Dedifferentiated amniotic fluid mesenchymal stem cell (primary cell): ENCODE data around the gene PLA2G12A.

Source experiments
- DNase-seq: peaks from one replicate; pipeline ENCODE4 v3.0.0-alpha.2; 2016; ENCODE audit errors: extremely low spot score

PLA2G12A gene

GRCh38 chr4:109729718-109730618, at the start of gene PLA2G12A:
TSS of gene PLA2G12A (minus strand) at chr4:109730070. CDS start at chr4:109729809, 261 bp downstream.
- peak; percentile 44 for DNase-seq

GRCh38 chr4:109764789-109765402, 35.0 kb upstream of the PLA2G12A start:
- no peak for DNase-seq

GRCh38 chr4:109764376-109764775, 34.5 kb upstream of the PLA2G12A start:
- no peak for DNase-seq

GRCh38 chr4:109760682-109761081, 30.8 kb upstream of the PLA2G12A start:
- no peak for DNase-seq

- DNase-seq = no peak
Observed at GRCh38 chr4:109755656-109756055, 25.8 kb upstream of the PLA2G12A start.

- DNase-seq = no peak
Observed at GRCh38 chr4:109754093-109754857, 24.4 kb upstream of the PLA2G12A start.

GRCh38 chr4:109752525-109752924, 22.7 kb upstream of the PLA2G12A start:
- no peak for DNase-seq

GRCh38 chr4:109751852-109752251, 22.0 kb upstream of the PLA2G12A start:
- DNase-seq = no peak

- DNase-seq = no peak
Observed at GRCh38 chr4:109750652-109751244, 20.9 kb upstream of the PLA2G12A start.

- DNase-seq = no peak
Observed at GRCh38 chr4:109749388-109750082, 19.7 kb upstream of the PLA2G12A start.

GRCh38 chr4:109748114-109748513, 18.2 kb upstream of the PLA2G12A start:
- DNase-seq = no peak

- no peak for DNase-seq
Observed at GRCh38 chr4:109746728-109747127, 16.9 kb upstream of the PLA2G12A start.

- DNase-seq = no peak
Observed at GRCh38 chr4:109745830-109746229, 16.0 kb upstream of the PLA2G12A start.

GRCh38 chr4:109739547-109739946, 9.7 kb upstream of the PLA2G12A start:
- DNase-seq = no peak

GRCh38 chr4:109738104-109738872, 8.4 kb upstream of the PLA2G12A start:
- no peak for DNase-seq

GRCh38 chr4:109735566-109736365, 5.9 kb upstream of the PLA2G12A start:
- no peak for DNase-seq

- no peak for DNase-seq
Observed at GRCh38 chr4:109733728-109734127, 3.9 kb upstream of the PLA2G12A start.

- DNase-seq = no peak
Observed at GRCh38 chr4:109730619-109731545, 1.0 kb upstream of the PLA2G12A start.
